SKM-1 (cell line): ENCODE measurements around the gene ZDHHC23.

Experiments used
- DNase-seq: peaks from one replicate; lab custom pipeline; 2025; ENCODE audit not compliant: unreplicated experiment; lab: John Stamatoyannopoulos, UW

ZDHHC23 gene

DNA sequence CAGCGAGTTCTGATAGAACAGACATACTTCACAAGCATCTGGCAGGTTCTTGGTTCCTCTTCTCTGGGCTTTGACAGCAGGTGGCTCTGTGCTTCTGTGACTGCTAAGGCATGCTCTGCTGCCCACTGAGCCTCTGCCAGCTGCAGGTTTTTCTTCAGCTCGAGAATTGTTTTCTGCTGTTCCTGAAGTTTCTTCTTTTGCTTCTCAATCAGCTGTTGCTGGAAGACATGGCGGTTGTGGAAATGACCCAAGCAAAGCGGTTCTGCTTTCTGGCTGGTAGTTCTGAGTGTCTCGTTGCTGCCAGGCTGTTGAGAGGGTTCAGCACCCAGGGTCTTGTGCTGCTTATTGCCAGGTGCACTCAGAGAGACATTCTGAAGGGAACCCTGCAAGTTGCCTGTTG, 57.7 kb downstream of the ZDHHC23 start:
- DNase-seq = no peak

DNA sequence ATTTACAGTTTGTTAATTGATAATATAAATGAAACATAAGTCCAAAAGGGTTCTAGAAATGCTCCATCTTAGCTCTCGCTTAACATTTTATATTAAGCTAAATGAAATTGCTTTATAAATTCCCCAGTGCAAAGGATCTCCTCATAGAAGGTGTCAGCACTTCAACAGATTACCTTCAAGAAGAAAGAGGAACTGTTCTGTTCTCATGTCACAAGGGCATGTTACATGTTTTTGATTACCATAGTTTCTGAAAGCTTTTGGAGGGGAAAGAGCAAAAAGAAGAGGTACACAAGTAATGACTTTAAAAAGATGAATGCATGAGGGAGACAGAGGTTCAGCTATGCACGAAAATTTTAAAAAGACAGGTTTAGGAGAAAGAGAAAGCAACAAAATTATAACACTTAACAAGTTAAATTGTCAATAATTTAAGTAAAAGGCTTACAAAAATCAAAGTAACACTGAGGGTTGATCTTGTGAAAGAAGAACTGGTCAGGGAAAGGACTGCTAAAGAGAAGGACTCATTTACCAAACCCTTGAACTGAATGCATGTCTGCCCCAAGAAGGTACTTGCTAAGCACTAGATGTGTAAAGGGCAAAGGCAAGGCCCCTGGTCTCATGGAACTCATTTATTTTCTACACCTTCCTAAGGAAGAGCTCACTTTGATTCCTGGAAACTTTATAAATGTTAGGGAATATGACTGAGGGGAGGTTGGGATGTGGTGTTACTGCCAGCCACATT, 63.4 kb downstream of the ZDHHC23 start:
- no peak for DNase-seq
